BE2C (cell line): ENCODE measurements around the gene RBM34.
A peak's percentile ranks its signal among the peaks of the same experiment; 100 is the strongest.

Source experiments
- DNase-seq: peaks from one replicate; pipeline ENCODE4 v3.0.0-alpha.2; 2020
- H3K27me3 ChIP-seq: fragments of 250-450 bp; sonication (Bioruptor Pico); 2 replicates; pipeline ENCODE4 v1.5.1; 2020; ENCODE audit warnings: mild to moderate bottlenecking
- H3K36me3 ChIP-seq: fragments of 250-450 bp; sonication (Bioruptor Pico); 2 replicates; pipeline ENCODE4 v1.5.1; 2020; ENCODE audit warnings: mild to moderate bottlenecking
- H3K4me1 ChIP-seq: fragments of 250-450 bp; sonication (Bioruptor Pico); 2 replicates; pipeline ENCODE4 v1.5.1; 2020
- H3K4me3 ChIP-seq: 2 replicates; pipeline ENCODE4 v1.5.1; 2011; ENCODE audit warnings: low read depth, low read length
- H3K9me3 ChIP-seq: fragments of 250-450 bp; sonication (Bioruptor Pico); 2 replicates; pipeline ENCODE4 v1.5.1; 2020
- CTCF ChIP-seq: IDR thresholded peaks from 2 replicates; pipeline ENCODE4 v1.5.1; 2012; ENCODE audit warnings: mild to moderate bottlenecking, low read depth, low read length

RBM34 gene

GRCh38 chr1:235157150-235157549 lies 3.9 kb downstream of the RBM34 start:
- no peak for TF ChIP-seq CTCF
- no peaks in the 10 kb centered on the region for H3K27me3 ChIP-seq
- DNase-seq = no peak
- no peak overlapping the region for H3K4me3 ChIP-seq
- no peaks in the 10 kb centered on the region for H3K9me3 ChIP-seq
- no peaks in the 10 kb centered on the region for H3K4me1 ChIP-seq
- peaks cover 49% of the 10 kb centered on the region for H3K36me3 ChIP-seq

GRCh38 chr1:235156740-235157139 lies 4.3 kb downstream of the RBM34 start:
- Histone ChIP-seq H3K27me3 (no peaks in the 10 kb centered on the region), H3K36me3 (peaks cover 51% of the 10 kb centered on the region), H3K4me1 (no peaks in the 10 kb centered on the region), H3K4me3 (no peak overlapping the region), H3K9me3 (no peaks in the 10 kb centered on the region)
- TF ChIP-seq CTCF = no peak
- no peak for DNase-seq

- H3K36me3 ChIP-seq = peaks cover 55% of the 10 kb centered on the region
- no peaks in the 10 kb centered on the region for H3K4me1 ChIP-seq
- no peak for DNase-seq
- H3K27me3 ChIP-seq = no peaks in the 10 kb centered on the region
- no peaks in the 10 kb centered on the region for H3K9me3 ChIP-seq
- no peak overlapping the region for H3K4me3 ChIP-seq
- TF ChIP-seq CTCF = 0 out of 2 replicates have a peak, but pooled peaks have one; percentile 3
These were observed 4.8 kb downstream of the RBM34 start for GRCh38 chr1:235156265-235156664.

GRCh38 chr1:235152235-235152634 lies 8.8 kb downstream of the RBM34 start:
- no peak for DNase-seq
- Histone ChIP-seq H3K36me3 (peaks cover 73% of the 10 kb centered on the region), H3K4me1 (no peaks in the 10 kb centered on the region)

GRCh38 chr1:235151033-235151432 lies 10.0 kb downstream of the RBM34 start:
- H3K4me3 ChIP-seq = no peak overlapping the region
- TF ChIP-seq CTCF = no peak
- no peak for DNase-seq
- H3K27me3 ChIP-seq = no peaks in the 10 kb centered on the region
- peaks cover 67% of the 10 kb centered on the region for H3K36me3 ChIP-seq
- no peaks in the 10 kb centered on the region for H3K4me1 ChIP-seq
- no peaks in the 10 kb centered on the region for H3K9me3 ChIP-seq

More at GRCh38 chr1:235152235-235152634, 8.8 kb downstream of the RBM34 start:
- Histone ChIP-seq H3K4me3 (no peak overlapping the region), H3K9me3 (no peaks in the 10 kb centered on the region), H3K27me3 (no peaks in the 10 kb centered on the region)
- no peak for TF ChIP-seq CTCF

- Histone ChIP-seq H3K4me3 (no peak overlapping the region), H3K9me3 (no peaks in the 10 kb centered on the region), H3K4me1 (no peaks in the 10 kb centered on the region), H3K36me3 (peaks cover 71% of the 10 kb centered on the region), H3K27me3 (no peaks in the 10 kb centered on the region)
- TF ChIP-seq CTCF = no peak
- no peak for DNase-seq
These were observed 11.2 kb downstream of the RBM34 start for GRCh38 chr1:235149824-235150223.
